Tibial nerve (tissue), 4 donors: ENCODE measurements around the gene JADE2. TPM values are rescaled to one million over a fixed set of nuclear protein-coding genes. Genes with fewer than 3 reads are reported as not detected.
"Not testable (repeated sequence)": the region's sequence is repeated elsewhere in the genome, so short reads cannot be mapped to it uniquely, and the experiment has no call there.

Experiments used
- DNase-seq, 2 donors: peaks; one replicate each; pipeline ENCODE4 v3.0.0-alpha.2; 2019; ENCODE audit warnings: low spot score in 2 of 2
- H3K27ac ChIP-seq, 4 donors: fragments of 200-600 bp; sonication (generic) in 3 of 4; one replicate each; pipeline ENCODE4 v1.5.1; 2017 to 2019; ENCODE audit warnings: mild to moderate bottlenecking in 1 of 4
- H3K27me3 ChIP-seq, 2 donors: fragments of 200-600 bp; sonication (generic) in 1 of 2; one replicate each; pipeline versions ENCODE4 v1.5.1 to v1.6.0; 2017 to 2019
- H3K36me3 ChIP-seq, 3 donors: fragments of 200-600 bp; sonication (generic); one replicate each; pipeline ENCODE4 v1.5.1; 2018 to 2019
- H3K4me1 ChIP-seq, 4 donors: fragments of 200-600 bp; sonication (generic) in 3 of 4; one replicate each; pipeline ENCODE4 v1.5.1; 2017 to 2019
- H3K4me3 ChIP-seq, 4 donors: fragments of 200-600 bp; sonication (generic) in 3 of 4; one replicate each; pipeline ENCODE4 v1.5.1; 2017 to 2019; ENCODE audit warnings: mild to moderate bottlenecking in 1 of 4, moderate library complexity in 1 of 4
- H3K9me3 ChIP-seq, 4 donors: fragments of 200-600 bp; sonication (generic) in 3 of 4; one replicate each; pipeline ENCODE4 v1.5.1; 2017 to 2019
- CTCF ChIP-seq, 5 experiments: fragments of 200-600 bp in 3 of 5; fragments of 450-650 bp in 2 of 5; sonication (generic) in 3 of 5; IDR thresholded peaks; one replicate each; pipeline ENCODE4 v1.5.1; 2016 to 2019; ENCODE audit warnings: antibody characterized with exemption in 5 of 5, mild to moderate bottlenecking in 3 of 5, moderate library complexity in 2 of 5
- EP300 ChIP-seq, 2 donors: sonication (generic); formaldehyde crosslinking; IDR thresholded peaks; one replicate each; pipeline ENCODE4 v1.6.1; 2017; ENCODE audit warnings: antibody characterized with exemption in 2 of 2, mild to moderate bottlenecking in 1 of 2
- POLR2A ChIP-seq, 2 donors: fragments of 450-650 bp; IDR thresholded peaks; one replicate each; pipeline ENCODE4 v1.6.1; 2017; ENCODE audit warnings: antibody characterized with exemption in 2 of 2, mild to moderate bottlenecking in 2 of 2, moderate library complexity in 2 of 2
- WGBS, 2 donors: methylation state at CpG; one replicate each; pipeline ENCODE4 v1.1.5; 2018; 5-methylcytosine and 5-hydroxymethylcytosine counted together
- total RNA-seq, 4 donors: library from RNA; depleted of rRNA; stranded (reverse); fragments of >200 nt; gene quantifications; one replicate each; pipeline ENCODE4 v1.1.0, GENCODE V29; 2016

Gene JADE2
- total RNA-seq, 4 donors from 2014 or later: 58.8 to 90.6 (median 73.9) TPM

DNA sequence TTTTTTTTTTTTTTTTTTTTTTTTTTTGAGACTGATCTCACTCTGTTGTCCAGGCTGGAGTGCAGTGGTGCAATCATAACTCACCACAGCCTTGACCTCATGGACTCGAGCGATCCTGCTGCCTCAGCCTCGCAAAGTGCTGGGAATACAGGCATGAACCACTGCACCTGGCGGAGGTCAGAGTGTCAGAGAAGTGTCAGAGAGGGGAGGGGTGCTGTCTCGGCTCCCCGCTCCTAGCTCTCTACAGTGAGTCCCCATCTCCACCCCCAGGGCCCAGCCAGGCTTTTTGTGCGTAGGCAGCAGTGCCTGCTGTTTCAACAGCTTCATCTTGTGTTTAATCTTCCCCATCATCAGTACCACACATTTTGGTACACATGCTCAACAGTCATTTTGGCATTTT is 68.9 kb downstream of the JADE2 start:
- Histone ChIP-seq H3K36me3 (no peaks in the 10 kb centered on the region), H3K27me3 (no peaks in the 10 kb centered on the region), H3K4me3 (no peak overlapping the region), H3K4me1 (peaks cover 0 to 7% (median 0%) of the 10 kb centered on the region in 4 donors), H3K9me3 (no peaks in the 10 kb centered on the region), H3K27ac (no peak overlapping the region)
- WGBS, 2 donors: 85 to 92% methylated on average over 7 of the region's 7 CpGs
- DNase-seq: no peak
- TF ChIP-seq CTCF (IDR thresholded peaks at IDR 0.05): no peak
- no peak for TF ChIP-seq POLR2A (IDR thresholded peaks at IDR 0.05)
- no peak for TF ChIP-seq EP300 (IDR thresholded peaks at IDR 0.05)

DNA sequence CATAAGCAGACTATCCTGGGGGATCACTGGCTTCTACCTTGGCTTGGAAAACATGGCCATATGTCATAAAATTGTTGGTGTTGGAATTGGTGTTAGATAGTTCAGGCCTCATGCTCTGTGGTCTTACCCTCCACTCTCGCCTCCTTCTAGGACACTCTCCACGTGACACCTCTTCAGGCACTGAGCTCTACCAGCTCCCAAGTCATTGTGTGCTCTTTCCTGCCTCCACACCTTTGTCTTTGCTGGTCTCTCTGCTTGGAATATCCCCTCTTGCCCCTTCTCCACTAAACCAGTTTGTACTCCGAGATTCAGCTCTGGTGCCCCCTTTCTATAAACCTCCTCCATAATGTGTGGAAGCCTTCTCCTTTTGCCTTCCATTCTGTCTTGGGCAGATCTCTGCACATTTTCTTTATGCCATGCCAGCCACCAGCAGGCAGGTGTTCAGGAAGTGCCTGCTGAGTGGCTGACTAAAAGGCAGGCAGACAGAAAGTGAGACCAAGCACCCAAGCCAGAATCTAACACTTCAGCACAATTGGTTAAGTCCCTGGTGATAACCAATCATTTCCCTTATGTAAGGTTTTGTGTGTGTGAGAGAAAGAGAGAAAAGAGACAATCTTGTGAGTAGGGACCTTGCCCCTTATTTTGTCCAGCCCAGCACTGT is 69.5 kb downstream of the JADE2 start:
- Histone ChIP-seq H3K4me1 (peaks cover 0 to 7% (median 0%) of the 10 kb centered on the region in 4 donors), H3K36me3 (no peaks in the 10 kb centered on the region), H3K4me3 (no peak overlapping the region), H3K9me3 (no peaks in the 10 kb centered on the region), H3K27ac (no peak overlapping the region), H3K27me3 (no peaks in the 10 kb centered on the region)
- DNase-seq: no peak
- TF ChIP-seq POLR2A (IDR thresholded peaks at IDR 0.05) (no peak), EP300 (IDR thresholded peaks at IDR 0.05) (no peak), CTCF (IDR thresholded peaks at IDR 0.05) (no peak)
- 92% methylated on average over 3 of the region's 3 CpGs for WGBS, 2 donors

GRCh38 chr5:134595458-134595838 is 70.0 kb downstream of the JADE2 start:
- H3K36me3 ChIP-seq: no peaks in the 10 kb centered on the region
- no peaks in the 10 kb centered on the region for H3K27me3 ChIP-seq
- 58 to 71% methylated on average over 3 of the region's 3 CpGs for WGBS, 2 donors
- TF ChIP-seq EP300 (IDR thresholded peaks at IDR 0.05): no peak
- TF ChIP-seq CTCF (IDR thresholded peaks at IDR 0.05): no peak
- no peak for TF ChIP-seq POLR2A (IDR thresholded peaks at IDR 0.05)
- H3K9me3 ChIP-seq: no peaks in the 10 kb centered on the region
- H3K27ac ChIP-seq: no peak overlapping the region
- H3K4me3 ChIP-seq: no peak overlapping the region
- peaks cover 0 to 7% (median 0%) of the 10 kb centered on the region in 4 donors for H3K4me1 ChIP-seq
- no peak for DNase-seq

GRCh38 chr5:134599820-134600219 is 74.3 kb downstream of the JADE2 start:
- WGBS, 2 donors: 91 to 95% methylated on average over 3 of the region's 3 CpGs

DNA sequence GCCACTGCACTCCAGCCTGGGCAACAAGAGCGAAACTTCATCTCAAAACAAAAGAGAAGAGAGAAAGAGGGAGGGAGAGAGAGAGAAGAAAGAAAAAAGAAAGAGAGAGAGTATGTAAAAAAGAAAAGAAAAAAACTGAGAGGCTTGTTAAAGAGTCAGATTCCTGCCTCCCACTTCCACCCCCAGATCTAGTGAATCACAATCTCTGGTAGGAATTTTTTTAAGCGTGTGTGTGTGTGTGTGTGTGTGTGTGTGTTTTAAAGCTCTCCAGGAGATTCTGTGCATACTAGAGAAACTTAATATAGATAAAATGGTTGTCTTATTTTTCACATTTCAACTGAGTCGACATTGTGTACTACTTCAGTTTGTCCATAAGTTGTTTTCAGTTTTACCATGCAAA is 75.1 kb downstream of the JADE2 start:
- Histone ChIP-seq H3K27ac (peak overlapping the region in 2 of 4 donors; percentile 22 to 46), H3K9me3 (no peaks in the 10 kb centered on the region), H3K4me3 (no peak overlapping the region), H3K4me1 (no peaks in the 10 kb centered on the region), H3K27me3 (no peaks in the 10 kb centered on the region), H3K36me3 (peaks cover 0 to 38% (median 6%) of the 10 kb centered on the region in 3 donors)
- DNase-seq: no peak
- 48 to 60% methylated on average over 3 of the region's 3 CpGs for WGBS, 2 donors
- no peak for TF ChIP-seq CTCF (IDR thresholded peaks at IDR 0.05)

More at GRCh38 chr5:134599820-134600219, 74.3 kb downstream of the JADE2 start:
- not testable (repeated sequence) for H3K27me3 ChIP-seq, H3K4me3 ChIP-seq, H3K4me1 ChIP-seq, H3K9me3 ChIP-seq, H3K27ac ChIP-seq, DNase-seq
- peaks cover 0 to 30% (median 6%) of the 10 kb centered on the region in 3 donors for H3K36me3 ChIP-seq
